ENCODE results near the gene MAPK11.
"Not testable (repeated sequence)": the region's sequence is repeated elsewhere in the genome, so short reads cannot be mapped to it uniquely, and the experiment has no call there.

Gene MAPK11

DNA sequence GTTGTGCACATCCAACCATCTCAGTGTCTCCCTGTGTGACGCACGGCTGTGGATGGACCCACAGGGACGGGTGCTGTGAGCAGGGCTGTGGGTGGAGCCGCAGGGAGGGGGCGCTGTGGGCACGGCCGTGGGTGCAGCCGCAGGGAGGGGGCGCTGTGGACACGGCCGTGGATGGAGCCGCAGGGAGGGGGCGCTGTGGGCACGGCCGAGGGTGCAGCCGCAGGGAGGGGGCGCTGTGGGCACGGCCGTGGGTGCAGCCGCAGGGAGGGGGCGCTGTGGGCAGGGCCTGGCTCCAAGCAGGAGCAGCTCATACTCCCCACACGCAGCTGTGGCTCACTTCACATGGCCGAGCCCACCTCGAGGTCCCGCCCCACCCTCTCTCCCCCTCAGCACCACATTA is 6.0 kb upstream of the MAPK11 start:
- no peak for DNase-seq (ENCODE audit: low read depth)

DNA sequence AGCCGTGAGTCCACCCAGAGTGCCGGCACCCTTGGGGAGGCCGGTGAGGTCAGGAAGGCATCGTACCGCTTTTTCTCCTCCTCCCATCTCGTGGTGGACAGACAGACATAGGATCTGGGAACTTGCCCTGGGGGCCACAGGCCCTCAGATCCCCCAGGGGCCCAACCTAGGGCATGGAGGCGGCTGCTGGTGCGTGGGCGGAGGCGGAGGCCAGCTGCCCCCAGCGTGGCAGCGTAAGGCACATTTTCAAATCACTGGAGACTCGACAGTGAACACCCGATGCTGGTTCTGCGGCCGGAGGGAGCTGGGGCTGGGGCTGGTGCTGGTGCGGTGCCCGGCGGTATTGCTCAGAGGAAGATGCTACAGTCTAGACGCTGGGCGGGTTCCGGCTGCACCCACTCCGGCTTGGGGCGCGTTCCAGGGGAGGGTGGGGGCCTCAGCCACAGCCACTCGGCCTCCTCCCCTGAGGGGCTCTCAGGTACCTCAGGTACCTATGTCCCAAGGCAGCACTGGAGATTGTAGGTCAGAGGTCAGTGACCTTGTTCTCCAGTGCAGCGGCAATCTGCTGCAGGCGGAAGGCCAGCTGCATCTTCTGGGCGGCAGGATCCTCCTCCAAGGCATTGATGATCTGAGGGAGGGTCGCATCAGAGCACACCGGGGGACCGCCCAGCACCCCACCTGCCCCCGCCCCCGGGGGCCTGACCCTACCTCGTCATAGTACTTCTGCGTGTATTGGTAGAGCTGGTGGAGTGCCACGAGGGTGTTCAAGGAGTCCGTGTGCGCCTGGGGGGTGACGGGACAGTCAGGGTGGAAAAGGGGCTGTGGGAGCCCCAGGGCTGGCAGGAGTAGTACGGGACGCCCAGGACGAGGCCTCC is 5.2 kb upstream of the MAPK11 start:
- DNase-seq (ENCODE audit: low read depth), result no peak

DNA sequence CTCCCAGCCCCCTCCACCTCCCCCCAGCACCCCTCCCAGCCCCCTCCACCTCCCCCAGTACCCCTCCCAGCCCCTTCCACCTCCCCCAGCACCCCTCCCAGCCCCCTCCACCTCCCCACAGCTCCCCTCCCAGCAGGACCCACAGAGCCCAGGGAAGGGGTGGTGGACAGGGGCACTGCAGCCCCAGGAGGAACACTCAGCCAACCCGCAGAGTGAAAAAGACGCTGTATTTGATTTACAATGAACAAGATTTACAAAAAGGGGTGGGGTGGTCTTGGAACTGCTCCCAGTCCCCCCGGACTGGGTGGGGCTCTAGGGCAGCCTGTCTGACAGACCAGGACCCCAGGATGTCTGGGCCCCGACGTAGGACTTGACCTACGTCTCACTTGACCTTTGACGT is 4.6 kb upstream of the MAPK11 start:
- DNase-seq (ENCODE audit: low read depth), result no peak

DNA sequence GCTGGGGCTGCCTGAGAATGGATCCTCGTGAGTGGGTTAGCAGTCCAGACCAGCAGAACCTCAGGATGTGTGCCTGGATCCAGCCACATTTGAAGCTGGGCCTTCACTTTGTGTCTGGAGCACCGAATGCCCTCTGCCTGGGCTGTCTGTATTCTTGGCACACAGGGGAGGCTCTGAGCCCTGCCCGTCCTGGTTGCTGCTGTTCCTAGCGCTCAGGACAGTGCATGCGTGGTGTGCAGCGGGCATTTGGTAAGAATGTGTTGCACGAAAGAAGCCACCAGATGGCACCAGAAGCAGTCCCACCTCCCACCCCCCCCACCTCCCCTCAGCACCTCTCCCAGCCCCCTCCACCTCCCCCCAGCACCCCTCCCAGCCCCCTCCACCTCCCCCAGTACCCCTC is 4.1 kb upstream of the MAPK11 start:
- DNase-seq (ENCODE audit: low read depth), result no peak

DNA sequence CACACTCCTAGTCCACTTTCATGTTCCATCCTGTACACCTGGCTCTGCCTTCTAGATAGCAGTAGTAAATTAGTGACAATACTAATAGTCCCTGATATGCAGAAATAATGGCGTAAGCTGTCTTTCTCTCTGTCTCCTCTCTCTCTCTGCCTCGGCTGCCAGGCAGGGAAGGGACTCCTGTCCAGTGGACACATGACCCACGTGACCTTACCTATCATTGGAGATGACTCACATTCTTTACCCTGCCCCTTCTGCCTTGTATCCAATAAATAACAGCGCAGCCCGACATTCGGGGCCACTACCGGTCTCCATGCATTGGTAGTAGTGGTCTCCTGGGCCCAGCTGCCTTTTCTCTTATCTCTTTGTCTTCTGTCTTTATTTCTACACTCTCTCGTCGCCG is 3.6 kb upstream of the MAPK11 start:
- DNase-seq (ENCODE audit: low read depth), result not testable (repeated sequence)

DNA sequence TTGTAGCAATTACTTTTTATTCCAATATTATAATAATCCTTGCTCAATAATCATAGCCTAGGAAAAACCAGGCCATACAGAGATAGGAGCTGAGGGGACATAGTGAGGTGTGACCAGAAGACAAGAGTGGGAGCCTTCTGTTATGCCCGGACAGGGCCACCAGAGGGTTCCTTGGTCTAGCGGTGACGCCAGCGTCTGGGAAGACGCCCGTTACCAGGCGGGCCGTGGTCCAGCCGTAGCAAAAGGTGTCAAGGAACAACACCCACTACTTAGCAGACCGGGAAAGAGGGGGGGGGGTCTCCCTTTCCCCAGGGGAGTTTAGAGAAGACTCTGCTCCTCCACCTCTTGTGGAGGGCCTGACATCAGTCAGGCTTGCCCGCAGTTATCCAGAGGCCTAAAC is 3.2 kb upstream of the MAPK11 start:
- DNase-seq (ENCODE audit: low read depth), result not testable (repeated sequence)

DNA sequence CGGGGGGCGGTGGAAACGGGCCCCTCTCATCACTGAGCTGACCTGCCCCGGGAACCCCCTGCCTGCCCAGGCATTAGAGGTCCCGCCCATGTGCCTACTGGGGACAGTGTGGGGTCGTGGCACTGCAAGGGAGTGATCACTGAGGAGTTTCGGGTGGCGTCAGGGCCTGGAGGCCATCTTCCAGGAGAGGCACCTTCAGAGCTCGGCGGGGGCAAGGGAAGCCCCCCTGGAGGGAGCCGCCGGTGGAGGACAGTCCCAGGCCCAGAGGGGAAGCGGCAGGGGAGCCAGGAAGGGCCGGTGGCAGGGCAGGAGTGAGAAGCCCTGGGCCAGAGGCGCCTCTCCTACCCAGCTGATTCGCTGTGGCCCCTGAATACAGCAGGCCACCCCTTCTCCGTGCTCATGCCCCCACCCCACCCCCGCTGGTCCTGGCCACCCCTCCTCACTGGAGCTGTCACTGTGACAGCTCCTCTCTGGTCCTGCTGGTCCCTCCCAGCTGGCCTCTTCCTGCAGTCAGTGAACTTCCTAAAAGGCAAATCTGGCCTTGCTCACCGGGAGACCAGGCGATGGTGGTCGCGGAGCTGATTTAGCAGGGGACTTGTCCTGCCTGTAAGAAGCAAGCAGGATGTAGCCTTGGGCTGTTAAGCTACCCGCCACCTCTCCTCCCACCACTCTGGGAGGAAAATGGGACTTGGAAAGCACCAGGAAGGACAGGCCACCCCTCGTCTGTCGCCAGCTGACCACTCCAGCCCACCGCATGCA is 2.0 kb upstream of the MAPK11 start:
- DNase-seq (ENCODE audit: low read depth), result no peak

DNA sequence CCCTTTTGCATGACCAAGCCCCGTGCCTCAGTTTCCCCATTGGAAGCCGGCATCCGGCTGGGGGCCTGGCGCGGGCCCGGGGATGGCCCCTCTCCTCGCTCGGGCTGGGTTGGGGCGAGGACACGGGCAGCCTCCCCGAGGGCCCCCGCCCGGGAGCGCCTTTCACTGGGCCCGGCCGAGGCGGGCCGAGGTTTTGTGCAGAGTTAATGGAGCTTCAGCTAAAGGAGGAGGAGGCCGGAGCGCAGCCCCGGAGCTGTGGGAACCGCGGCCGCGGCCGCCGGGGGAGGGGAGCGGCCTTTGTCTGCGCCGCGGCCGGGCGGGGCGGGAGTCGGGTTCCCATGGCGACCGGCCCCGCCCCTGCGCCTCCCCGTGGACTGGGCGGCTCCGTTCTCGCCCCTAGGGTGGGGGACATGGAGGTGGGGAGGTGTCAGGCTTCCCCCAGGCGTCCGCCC is 1.4 kb upstream of the MAPK11 start:
- DNase-seq (ENCODE audit: low read depth), result no peak

DNA sequence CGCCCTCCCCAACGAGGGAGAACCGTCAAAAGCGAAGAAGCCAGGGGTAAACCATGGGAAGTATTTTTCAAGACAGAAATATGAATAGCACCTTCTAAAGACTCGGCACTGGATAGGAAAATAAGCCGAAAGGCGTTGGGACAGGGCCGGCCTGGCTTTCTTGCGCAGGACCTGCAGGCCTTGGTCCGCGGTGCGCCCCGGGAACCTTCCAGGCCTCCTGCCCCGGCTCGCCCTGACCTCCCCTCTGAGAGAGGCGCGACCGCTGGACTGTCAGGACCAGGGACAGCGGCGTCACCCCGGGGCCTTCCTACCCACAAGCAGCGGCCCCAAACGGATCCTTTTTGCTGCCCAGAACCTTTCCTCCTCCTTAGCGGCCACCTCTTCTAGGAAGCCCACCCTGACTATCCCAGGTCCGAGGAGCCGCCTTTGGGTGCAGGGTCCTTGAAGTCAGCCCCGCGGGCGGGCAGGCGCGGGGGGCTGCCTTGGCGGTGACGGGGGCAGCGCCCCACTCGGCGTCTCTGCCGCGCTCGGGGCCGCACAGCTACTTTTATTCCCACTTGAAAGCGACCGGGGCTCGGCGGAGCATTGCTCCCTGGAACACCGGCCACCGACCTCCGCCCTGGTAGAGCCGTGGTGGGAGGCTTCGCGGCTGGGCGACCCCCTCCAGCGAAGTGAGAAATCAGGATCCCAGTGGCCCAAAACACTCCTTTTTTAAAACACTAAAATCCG is 650 bp upstream of the MAPK11 start:
- DNase-seq (ENCODE audit: low read depth), result no peak

DNA sequence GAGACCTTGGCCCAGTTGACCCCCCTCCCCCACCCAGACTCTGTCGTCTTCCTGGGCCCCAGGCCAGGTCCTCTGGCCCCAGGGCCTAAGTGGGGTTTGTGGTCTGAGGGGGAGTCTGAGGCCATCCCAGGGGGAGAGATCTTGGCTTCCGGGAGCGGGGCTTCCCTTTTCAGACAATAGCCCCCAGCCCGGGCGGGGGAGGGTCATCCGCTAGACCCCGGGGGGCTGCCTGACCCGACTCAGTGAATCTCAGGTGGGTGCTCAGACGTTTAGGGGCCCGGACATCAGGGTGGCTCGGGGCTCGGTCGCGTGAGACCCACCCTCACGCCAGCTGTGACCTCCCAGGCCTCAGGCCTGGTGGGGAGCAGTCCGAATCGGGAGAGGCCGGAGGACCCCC is 609 bp downstream of the MAPK11 start:
- no peak for DNase-seq (ENCODE audit: low read depth)

DNA sequence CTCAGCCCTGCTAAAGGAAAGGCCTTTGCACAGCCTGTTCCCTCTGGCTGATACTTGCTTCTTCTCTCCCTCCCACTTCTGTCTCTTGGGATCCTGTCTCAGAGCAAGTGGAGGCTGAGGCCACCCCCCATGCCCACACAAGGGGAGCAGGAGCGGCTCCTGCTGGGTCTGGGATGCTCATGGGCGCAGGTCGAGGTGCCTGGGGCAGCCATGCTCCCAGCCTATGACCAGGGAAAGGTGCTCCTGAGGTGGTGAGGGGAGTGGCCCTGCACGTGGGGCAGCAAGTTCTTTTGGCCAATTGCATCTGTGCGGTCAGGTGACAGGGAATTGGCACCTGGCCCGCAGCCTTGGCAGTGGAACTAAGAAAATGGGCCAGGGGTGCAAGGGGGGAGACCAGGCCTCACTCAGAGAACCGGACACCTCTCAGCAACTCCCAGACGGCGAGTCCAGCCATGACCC is 1.5 kb downstream of the MAPK11 start:
- DNase-seq (ENCODE audit: low read depth), result no peak

DNA sequence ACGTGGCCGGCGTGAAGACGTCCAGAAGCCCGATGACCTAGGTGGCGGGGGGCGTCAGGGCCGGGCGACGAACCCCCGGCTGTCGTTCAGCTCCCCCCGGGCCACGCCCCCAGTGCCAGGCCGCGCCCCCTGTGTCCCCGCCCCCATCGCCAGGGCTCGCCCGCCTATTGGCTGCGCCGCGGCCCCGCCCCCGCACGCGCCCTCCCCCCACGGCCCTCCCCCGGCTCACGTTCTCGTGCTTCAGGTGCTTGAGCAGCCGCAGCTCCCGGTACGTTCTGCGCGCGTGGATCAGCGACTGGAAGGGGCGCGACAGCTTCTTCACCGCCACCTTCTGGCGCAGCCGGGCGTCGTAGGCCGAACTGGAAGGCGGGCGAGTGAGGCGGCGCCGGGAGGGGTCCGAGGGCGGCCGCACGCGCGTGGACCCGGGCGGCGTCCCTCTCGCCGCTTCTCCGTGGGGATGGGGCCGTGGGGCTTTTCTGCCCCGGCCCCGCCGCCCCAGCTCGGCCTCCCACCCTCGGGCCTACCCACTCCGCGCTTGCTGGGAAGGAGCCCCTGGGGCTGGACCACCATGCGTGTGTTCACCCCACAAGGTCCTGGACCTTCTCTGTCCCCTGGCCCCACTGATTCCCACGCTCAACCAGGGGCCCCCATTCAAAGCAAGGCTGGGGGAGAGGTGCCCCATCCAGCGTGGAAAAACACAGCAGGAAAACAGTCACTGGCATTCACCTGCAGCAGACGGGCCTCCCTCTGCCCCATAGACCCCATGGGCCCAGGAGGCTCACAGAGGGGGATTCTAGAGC is 2.4 kb downstream of the MAPK11 start:
- no peak for DNase-seq (ENCODE audit: low read depth)

DNA sequence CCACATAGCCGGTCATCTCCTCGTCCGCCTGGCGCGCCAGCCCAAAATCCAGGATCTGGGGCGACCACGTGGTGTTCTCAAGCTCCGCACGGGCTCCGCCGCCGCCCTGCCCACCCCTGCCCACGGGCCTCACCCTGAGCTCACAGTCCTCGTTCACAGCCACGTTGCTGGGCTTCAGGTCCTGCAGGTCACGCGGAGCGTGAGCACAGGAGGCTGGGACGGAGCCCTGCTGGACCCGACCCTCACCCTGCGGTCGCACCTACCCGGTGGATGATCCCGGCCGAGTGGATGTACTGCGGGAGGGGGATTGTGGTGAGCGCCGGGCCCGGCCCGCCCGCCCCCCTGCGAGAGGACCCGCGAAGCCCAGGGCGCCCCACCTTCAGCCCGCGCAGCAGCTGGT is 3.2 kb downstream of the MAPK11 start:
- no peak for DNase-seq (ENCODE audit: low read depth)

DNA sequence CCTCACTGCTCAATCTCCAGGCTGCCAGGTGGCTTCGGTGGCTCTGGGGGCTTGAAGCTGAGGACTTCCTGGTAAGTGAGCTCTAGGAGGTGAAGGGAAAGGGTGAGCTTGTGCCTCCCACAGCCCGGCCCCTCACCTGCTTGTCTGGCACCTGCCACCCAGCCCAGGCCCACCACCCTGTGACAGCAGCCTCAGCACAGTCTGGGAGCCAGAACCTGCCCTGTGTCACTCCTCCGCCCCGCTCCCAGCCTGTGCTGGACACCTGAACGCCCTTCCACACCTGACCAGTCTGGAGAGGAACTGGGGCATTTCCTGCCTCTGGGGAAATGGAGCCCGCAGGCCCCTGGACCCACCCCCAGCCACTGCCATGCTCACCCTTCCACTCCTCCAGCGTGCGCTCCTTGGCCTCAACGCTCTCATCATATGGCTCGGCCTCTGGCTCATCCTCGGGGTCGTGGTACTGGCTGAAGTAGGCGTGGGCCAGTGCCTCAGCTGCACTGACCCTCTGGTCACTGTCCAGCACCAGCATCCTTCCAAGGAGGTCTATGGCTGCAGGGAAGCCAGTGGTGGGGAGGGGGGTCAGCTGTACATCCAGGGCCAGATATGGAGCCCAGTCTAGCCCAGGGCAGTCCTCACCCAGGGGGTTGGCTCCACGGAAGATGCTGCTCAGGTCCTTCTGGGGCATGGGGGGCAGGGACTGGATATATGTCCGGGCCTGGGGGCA is 5.1 kb downstream of the MAPK11 start:
- no peak for DNase-seq (ENCODE audit: low read depth)

DNA sequence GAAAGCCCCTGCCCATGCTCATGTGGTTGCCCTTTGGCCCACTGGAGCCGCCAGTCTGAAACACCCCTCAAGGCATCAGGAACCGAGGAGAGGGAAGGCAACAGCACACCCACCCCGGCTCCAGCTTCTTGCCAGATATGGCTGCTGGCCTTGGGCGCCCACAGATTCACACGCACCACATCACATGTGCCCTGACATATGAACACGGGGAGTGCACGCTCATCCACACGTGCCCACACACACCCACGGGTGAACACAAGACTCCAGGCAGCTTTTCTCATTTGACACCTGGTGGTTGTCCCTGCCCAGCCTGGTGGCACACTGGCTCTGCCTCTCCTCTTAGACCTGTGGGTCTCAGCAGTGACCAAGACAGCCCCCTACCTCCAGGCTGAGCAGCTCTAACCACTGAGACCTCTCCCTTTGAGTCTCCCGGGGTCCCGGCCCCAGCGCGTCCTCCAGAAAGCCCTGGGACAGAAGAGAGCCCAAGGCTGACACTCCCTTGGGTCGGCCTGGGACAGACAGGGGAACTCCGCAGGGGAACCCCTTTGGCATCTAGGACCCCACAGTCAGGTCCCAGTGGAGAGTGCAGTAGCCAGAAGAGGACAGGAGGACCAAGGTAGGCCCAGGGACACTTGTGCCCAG is 6.0 kb downstream of the MAPK11 start:
- no peak for DNase-seq (ENCODE audit: low read depth)

DNA sequence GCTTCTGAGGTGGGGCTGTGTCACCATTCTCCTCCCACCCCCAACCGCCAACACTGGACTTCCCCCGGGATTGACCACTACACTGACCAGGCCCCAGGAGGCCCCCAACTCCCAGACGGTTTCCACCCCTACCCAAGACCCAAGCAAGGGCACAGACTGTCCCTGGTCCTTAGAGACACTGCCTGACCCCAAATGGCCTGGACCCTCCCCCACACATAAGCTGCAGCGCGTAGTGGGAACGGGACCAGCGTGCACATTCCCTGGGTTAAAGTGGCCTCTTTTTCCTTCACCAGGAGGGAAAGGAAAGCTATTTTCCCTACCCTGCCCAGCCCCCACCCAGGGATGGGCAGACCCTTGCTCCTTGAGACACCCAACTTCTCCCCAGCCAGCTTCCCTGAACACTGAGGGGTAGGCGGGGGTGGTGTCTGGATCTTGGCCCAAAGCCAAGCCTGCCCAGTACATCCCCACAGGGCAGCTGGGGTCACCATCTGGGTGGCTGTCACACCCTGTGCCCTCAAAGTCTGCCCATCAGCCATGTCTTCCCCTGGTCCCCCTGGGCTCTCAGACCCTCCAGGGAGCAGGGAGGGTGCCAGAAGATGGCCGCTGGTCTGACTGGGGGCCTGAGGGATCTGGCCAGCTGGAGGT is 7.1 kb downstream of the MAPK11 start:
- DNase-seq (ENCODE audit: low read depth), result no peak

DNA sequence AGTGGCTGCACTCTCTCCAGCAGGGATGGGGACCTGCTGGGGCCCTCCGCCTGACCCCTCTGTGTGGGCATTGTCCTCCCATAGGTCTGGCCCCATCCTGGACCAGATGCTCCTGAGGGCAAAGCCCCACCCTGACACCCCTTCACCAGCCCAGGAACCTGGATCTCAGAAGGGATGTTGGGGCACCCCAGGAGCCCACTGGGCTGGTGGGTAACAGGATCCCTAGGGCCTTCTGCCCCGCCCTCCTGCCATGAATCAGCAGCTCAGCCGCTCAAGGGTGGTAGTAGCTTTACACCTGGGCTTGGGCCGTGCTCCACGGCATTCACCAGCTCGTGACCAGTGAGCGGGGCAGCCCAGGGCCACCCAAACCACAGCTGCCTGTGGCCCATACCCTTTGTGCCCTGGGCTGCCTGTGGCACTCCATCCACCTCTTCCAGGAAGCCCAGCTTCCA is 7.7 kb downstream of the MAPK11 start:
- DNase-seq (ENCODE audit: low read depth), result no peak

DNA sequence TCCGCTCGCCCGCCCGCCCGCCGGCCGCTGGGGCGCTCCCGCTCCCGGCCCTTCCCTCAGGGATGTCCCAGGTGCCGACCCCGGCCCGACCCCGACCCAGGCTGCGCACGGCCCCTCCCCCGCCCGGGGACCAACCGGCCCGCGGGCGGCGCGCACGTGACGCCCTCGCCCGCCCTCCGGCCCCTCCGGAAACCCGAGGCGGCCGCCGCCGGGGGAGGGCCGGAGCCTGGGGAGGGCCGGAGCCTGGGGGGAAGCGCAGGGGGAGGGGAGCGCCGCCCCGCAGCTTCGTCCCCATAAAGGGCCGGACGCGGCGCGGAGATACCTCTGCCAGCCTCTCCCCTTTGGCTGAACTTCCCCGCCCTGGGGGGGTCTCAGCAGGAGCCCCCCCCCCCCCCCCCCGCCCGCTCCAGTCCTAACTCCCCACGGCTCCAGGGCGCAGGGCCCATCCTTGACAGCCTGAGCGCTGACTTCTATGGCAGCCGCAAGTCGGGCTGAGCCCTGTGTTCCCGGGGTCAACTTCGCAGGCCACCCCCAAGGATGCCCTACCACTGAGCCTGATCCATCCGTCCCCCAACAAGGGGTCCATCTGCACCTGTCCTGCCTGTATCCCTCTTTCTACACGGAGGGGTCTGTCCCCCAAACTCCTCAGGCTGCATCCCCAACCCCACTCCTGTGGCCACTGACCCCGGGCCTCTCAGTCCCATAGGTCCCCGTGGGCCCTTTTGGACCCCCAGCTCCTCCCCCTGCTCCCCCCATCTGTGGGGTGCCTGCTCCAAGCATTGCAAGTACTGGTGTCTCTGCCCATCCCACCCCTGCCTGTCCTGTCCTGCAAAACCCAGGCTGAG is 8.3 kb downstream of the MAPK11 start, which contains the start of gene MAPK12:
TSS of gene MAPK12 (minus strand) at position 69 of the 845 bp plus-strand sequence. CDS start 174 bp downstream, outside the sequence.
- DNase-seq (ENCODE audit: low read depth), result no peak
